ENCODE results near the gene ADH1B.

DNA sequence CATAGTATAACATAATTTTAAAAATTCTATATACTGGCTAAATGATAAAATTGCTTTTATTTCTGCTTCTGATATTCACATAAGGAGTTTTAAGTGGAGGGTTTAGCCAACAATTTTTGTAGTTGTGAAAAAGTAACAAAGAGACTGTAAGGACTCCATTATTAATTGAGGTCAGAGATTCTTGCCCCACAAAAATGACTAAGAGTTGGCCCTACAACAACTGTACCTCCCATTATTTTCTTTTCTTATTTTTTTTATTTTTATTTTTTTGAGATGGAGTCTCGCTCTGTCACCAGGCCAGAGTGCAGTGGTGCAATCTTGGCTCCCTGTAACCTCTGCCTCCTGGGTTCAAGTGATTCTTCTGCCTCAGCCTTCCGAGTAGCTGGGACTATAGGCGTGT lies 9.4 kb upstream of the ADH1B start:
- TF ChIP-seq CTCF (conservative IDR thresholded peaks at IDR 0.05): no peak
- TF ChIP-seq ZFX (IDR thresholded peaks at IDR 0.05): no peak

Data from C4-2B (cell line).